ENCODE measurements around the gene ZBTB32.

- TF ChIP-seq CTCF (IDR thresholded peaks at IDR 0.05; ENCODE audit: low read depth, low read length, missing input control): no peak
- TF ChIP-seq, protein P1, sequence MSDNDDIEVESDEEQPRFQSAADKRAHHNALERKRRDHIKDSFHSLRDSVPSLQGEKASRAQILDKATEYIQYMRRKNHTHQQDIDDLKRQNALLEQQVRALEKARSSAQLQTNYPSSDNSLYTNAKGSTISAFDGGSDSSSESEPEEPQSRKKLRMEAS (IDR thresholded peaks at IDR 0.05): no peak
- TF ChIP-seq, protein P2, sequence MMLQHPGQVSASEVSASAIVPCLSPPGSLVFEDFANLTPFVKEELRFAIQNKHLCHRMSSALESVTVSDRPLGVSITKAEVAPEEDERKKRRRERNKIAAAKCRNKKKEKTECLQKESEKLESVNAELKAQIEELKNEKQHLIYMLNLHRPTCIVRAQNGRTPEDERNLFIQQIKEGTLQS (IDR thresholded peaks at IDR 0.05): no peak
- TF ChIP-seq, protein P3, sequence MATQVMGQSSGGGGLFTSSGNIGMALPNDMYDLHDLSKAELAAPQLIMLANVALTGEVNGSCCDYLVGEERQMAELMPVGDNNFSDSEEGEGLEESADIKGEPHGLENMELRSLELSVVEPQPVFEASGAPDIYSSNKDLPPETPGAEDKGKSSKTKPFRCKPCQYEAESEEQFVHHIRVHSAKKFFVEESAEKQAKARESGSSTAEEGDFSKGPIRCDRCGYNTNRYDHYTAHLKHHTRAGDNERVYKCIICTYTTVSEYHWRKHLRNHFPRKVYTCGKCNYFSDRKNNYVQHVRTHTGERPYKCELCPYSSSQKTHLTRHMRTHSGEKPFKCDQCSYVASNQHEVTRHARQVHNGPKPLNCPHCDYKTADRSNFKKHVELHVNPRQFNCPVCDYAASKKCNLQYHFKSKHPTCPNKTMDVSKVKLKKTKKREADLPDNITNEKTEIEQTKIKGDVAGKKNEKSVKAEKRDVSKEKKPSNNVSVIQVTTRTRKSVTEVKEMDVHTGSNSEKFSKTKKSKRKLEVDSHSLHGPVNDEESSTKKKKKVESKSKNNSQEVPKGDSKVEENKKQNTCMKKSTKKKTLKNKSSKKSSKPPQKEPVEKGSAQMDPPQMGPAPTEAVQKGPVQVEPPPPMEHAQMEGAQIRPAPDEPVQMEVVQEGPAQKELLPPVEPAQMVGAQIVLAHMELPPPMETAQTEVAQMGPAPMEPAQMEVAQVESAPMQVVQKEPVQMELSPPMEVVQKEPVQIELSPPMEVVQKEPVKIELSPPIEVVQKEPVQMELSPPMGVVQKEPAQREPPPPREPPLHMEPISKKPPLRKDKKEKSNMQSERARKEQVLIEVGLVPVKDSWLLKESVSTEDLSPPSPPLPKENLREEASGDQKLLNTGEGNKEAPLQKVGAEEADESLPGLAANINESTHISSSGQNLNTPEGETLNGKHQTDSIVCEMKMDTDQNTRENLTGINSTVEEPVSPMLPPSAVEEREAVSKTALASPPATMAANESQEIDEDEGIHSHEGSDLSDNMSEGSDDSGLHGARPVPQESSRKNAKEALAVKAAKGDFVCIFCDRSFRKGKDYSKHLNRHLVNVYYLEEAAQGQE (IDR thresholded peaks at IDR 0.05): no peak
- no peak for TF ChIP-seq GABPA (IDR thresholded peaks at IDR 0.05 in 1 of 2, conservative IDR thresholded peaks at IDR 0.05 in 1 of 2)
- TF ChIP-seq NR2F2 (IDR thresholded peaks at IDR 0.05): no peak
- no peak for TF ChIP-seq TAF1 (conservative IDR thresholded peaks at IDR 0.05)
These were observed 26.0 kb downstream of the ZBTB32 start for GRCh38 chr19:35730326-35730725.
